Thoracic aorta (tissue), 2 donors: ENCODE data around the gene PDZRN3. TPM values are rescaled to one million over a fixed set of nuclear protein-coding genes. Genes with fewer than 3 reads are reported as not detected.
A peak's percentile ranks its signal among the peaks of the same experiment; 100 is the strongest.

Experiments used
- ATAC-seq: fragments of 150-250 bp; one replicate; pipeline ENCODE4 v1.8.0; 2017; ENCODE audit warnings: low read depth; ENCODE audit not compliant: insufficient number of reproducible peaks, low FRiP score
- DNase-seq: peaks from one replicate; pipeline ENCODE4 v3.0.0-alpha.2; 2020; ENCODE audit warnings: low spot score
- H3K27ac ChIP-seq, 2 donors: fragments of 200-600 bp; sonication (generic); 1 replicate in 1 of 2; 2 replicates in 1 of 2; pipeline ENCODE4 v1.5.1; 2016; ENCODE audit warnings: mild to moderate bottlenecking in 2 of 2, moderate library complexity in 2 of 2
- H3K27me3 ChIP-seq: fragments of 200-600 bp; sonication (generic); replicated peaks from 2 replicates; pipeline ENCODE4 v1.6.0; 2016; ENCODE audit warnings: mild to moderate bottlenecking; ENCODE audit not compliant: insufficient read depth
- H3K36me3 ChIP-seq: fragments of 200-600 bp; sonication (generic); one replicate; pipeline ENCODE4 v1.5.1; 2016
- H3K4me1 ChIP-seq, 2 donors: fragments of 200-600 bp; sonication (generic); 1 replicate in 1 of 2; 2 replicates in 1 of 2; pipeline versions ENCODE4 v1.5.1 to v1.6.0; 2016; ENCODE audit warnings: low read depth in 2 of 2, mild to moderate bottlenecking in 1 of 2; ENCODE audit not compliant: control insufficient read depth in 1 of 2
- H3K4me3 ChIP-seq: fragments of 200-600 bp; sonication (generic); 2 replicates; pipeline ENCODE4 v1.5.1; 2016; ENCODE audit warnings: mild to moderate bottlenecking
- H3K9me3 ChIP-seq: fragments of 200-600 bp; sonication (generic); 2 replicates; pipeline ENCODE4 v1.5.1; 2016
- CTCF ChIP-seq: fragments of 200-600 bp; sonication (generic); IDR thresholded peaks from one replicate; pipeline ENCODE4 v1.5.1; 2019; ENCODE audit warnings: antibody characterized with exemption
- total RNA-seq, 2 donors: library from RNA; depleted of rRNA; stranded (reverse); fragments of >200 nt; gene quantifications; one replicate each; pipeline versions ENCODE4 v1.1.0 to v1.2.3, GENCODE V29; 2016

Gene PDZRN3
- total RNA-seq, 2 donors from 2014 or later, result 140 to 166 TPM

- no peak overlapping the region for H3K27ac ChIP-seq
- H3K27me3 ChIP-seq, result no peaks in the 10 kb centered on the region
- peaks cover 40% of the 10 kb centered on the region for H3K36me3 ChIP-seq
- ATAC-seq (no peak), DNase-seq (no peak)
- no peak for TF ChIP-seq CTCF
- no peak overlapping the region for H3K4me3 ChIP-seq
- H3K4me1 ChIP-seq, result peaks cover 2 to 4% of the 10 kb centered on the region in 2 donors
- no peaks in the 10 kb centered on the region for H3K9me3 ChIP-seq
These were observed 243.8 kb downstream of the PDZRN3 start for GRCh38 chr3:73380735-73381532.

DNA sequence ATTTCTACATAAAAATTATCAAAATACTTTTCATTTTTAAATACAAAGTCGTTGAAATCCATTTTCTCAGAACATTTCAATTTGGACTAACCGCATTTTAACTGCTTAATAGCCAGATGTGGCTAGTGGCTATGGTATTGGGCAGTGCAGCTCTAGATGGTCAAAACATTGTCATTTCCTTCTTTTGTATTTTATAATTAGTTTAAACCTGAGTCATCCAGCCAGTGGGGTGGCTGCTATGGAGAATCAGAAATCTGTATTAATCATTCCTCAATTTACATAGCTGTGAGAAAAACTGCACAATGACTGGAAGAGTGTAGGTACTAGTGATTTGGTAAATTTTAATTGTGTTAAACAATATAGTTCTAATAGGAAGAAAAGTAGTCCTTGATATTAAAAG is 245.3 kb downstream of the PDZRN3 start:
- no peak for ATAC-seq
- no peak for DNase-seq
- no peak overlapping the region for H3K4me3 ChIP-seq
- H3K36me3 ChIP-seq, result peaks cover 25% of the 10 kb centered on the region
- no peak overlapping the region for H3K27ac ChIP-seq
- H3K4me1 ChIP-seq, result no peaks in the 10 kb centered on the region
- H3K27me3 ChIP-seq, result no peaks in the 10 kb centered on the region
- H3K9me3 ChIP-seq, result peaks cover under 1% of the 10 kb centered on the region
- TF ChIP-seq CTCF, result no peak

DNA sequence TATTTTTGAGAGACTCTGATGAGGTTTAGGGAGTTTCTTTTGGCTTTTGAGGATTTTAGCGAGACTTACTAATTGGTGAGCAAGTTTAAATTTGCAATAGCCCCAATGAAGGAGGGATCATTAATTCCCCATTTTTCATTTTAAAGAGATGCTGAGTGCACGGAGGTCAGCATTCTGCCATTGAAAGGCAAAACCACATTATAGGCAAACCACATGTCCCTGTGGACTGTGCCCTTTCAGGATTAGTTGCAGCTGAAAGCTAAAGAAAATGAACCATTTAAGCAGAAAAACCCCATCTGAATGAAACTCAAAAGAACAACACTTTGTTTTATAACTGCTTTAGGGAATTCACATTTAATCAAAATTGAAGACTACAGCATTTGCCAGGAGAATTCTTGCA is 246.5 kb downstream of the PDZRN3 start:
- no peak for ATAC-seq
- Histone ChIP-seq H3K27me3 (no peaks in the 10 kb centered on the region), H3K4me1 (no peaks in the 10 kb centered on the region), H3K36me3 (peaks cover 14% of the 10 kb centered on the region), H3K27ac (no peak overlapping the region), H3K9me3 (peaks cover 4% of the 10 kb centered on the region), H3K4me3 (no peak overlapping the region)
- no peak for DNase-seq
- TF ChIP-seq CTCF, result no peak

GRCh38 chr3:73365756-73366397 is 258.9 kb downstream of the PDZRN3 start:
- H3K9me3 ChIP-seq, result no peaks in the 10 kb centered on the region
- H3K4me1 ChIP-seq, result peaks cover 0 to 6% of the 10 kb centered on the region in 2 donors
- H3K27ac ChIP-seq, result peak overlapping the region; percentile 26 to 47
- peak overlapping the region; percentile 59 for H3K4me3 ChIP-seq
- ATAC-seq, result peak; percentile 98
- no peak for TF ChIP-seq CTCF
- no peaks in the 10 kb centered on the region for H3K36me3 ChIP-seq
- peak; percentile 29 for DNase-seq
- H3K27me3 ChIP-seq, result no peaks in the 10 kb centered on the region

DNA sequence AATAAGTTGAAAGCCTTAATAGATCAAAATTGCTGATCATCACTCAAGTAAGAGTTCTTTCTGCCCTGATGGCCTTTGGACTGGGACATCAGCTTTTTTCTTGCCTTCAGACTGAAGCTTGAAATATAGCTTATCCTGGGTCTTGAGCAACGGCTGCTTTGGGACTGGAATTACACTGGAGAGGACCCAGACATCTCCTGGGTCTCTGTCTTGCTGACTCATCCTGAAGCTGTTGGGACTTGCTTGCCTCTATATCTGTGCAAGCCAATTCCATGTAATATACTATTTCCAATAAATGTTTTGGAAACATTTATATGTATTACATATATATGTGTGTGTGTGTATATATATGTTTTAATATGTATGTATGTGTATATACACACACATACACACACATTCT is 260.2 kb downstream of the PDZRN3 start:
- no peak for TF ChIP-seq CTCF
- Histone ChIP-seq H3K9me3 (no peaks in the 10 kb centered on the region), H3K36me3 (no peaks in the 10 kb centered on the region), H3K27me3 (no peaks in the 10 kb centered on the region), H3K4me3 (no peak overlapping the region), H3K4me1 (peaks cover 0 to 6% of the 10 kb centered on the region in 2 donors), H3K27ac (no peak overlapping the region)
- no peak for ATAC-seq
- DNase-seq, result no peak
